Suprapubic skin (tissue), 4 donors: ENCODE data around the gene C3orf85. TPM values are rescaled to one million over a fixed set of nuclear protein-coding genes. Genes with fewer than 3 reads are reported as not detected.

Experiments used
- DNase-seq, 2 donors: peaks; one replicate each; pipeline ENCODE4 v3.0.0-alpha.2; 2019; ENCODE audit warnings: low spot score in 2 of 2
- H3K27ac ChIP-seq: fragments of 200-600 bp; sonication (generic); one replicate; pipeline ENCODE4 v1.5.1; 2019
- H3K27me3 ChIP-seq: fragments of 200-600 bp; sonication (generic); one replicate; pipeline ENCODE4 v1.5.1; 2019
- H3K36me3 ChIP-seq: fragments of 200-600 bp; sonication (generic); one replicate; pipeline ENCODE4 v1.5.1; 2019
- H3K4me1 ChIP-seq: fragments of 200-600 bp; sonication (generic); one replicate; pipeline ENCODE4 v1.5.1; 2019
- H3K4me3 ChIP-seq: fragments of 200-600 bp; sonication (generic); one replicate; pipeline ENCODE4 v1.5.1; 2019; ENCODE audit warnings: mild to moderate bottlenecking
- H3K9me3 ChIP-seq: fragments of 200-600 bp; sonication (generic); one replicate; pipeline ENCODE4 v1.5.1; 2019
- EP300 ChIP-seq: sonication (generic); formaldehyde crosslinking; IDR thresholded peaks from one replicate; pipeline ENCODE4 v1.6.1; 2017; ENCODE audit warnings: antibody characterized with exemption
- POLR2A ChIP-seq, 2 donors: fragments of 450-650 bp; IDR thresholded peaks; one replicate each; pipeline ENCODE4 v1.6.1; 2017; ENCODE audit warnings: antibody characterized with exemption in 2 of 2, mild to moderate bottlenecking in 2 of 2, moderate library complexity in 2 of 2
- POLR2AphosphoS5 ChIP-seq, 3 donors: sonication (generic); formaldehyde crosslinking; IDR thresholded peaks; one replicate each; pipeline ENCODE4 v1.6.1; 2017; ENCODE audit warnings: antibody characterized with exemption in 3 of 3
- WGBS: methylation state at CpG from one replicate; pipeline ENCODE4 v1.1.5; 2018; 5-methylcytosine and 5-hydroxymethylcytosine counted together
- total RNA-seq, 4 donors: library from RNA; depleted of rRNA; stranded (reverse); fragments of >200 nt; gene quantifications; one replicate each; pipeline ENCODE4 v1.1.0, GENCODE V29; 2016
- TF ChIP-seq, protein P1 (sequence below), 2 donors: fragments of 200-600 bp in 1 of 2; fragments of 450-650 bp in 1 of 2; sonication (generic) in 1 of 2; IDR thresholded peaks; one replicate each; pipeline ENCODE4 v1.5.1; 2016 to 2019; ENCODE audit warnings: antibody characterized with exemption in 2 of 2, mild to moderate bottlenecking in 1 of 2, moderate library complexity in 1 of 2

C3orf85 gene
- not detected for total RNA-seq

DNA sequence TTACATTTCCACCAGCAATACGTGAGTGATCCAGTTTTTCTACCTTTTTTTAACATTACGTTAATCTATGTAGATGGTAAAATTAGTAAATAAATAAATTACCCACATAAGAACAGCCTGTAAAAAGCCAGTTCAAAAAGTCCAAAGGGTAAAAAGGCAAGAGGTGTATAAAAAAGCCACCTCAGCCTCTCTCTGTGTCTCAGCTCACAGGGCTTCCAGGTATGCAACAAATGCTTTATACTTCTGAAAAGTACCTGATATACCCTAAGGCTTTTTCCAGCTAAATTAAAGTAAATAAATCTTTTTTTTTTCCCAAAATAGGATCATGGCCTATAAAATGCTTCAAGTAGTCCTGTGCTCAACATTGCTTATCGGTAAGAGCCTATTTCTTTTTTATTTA lies at the start of gene C3orf85:
Gene C3orf85, plus strand, starts transcription at position 197 of the 400 bp plus-strand sequence. Its CDS starts 129 bp downstream, at position 326.
- no peaks in the 10 kb centered on the region for H3K9me3 ChIP-seq
- H3K4me1 ChIP-seq, result no peaks in the 10 kb centered on the region
- H3K27me3 ChIP-seq, result no peaks in the 10 kb centered on the region
- no peak for DNase-seq
- no peak within 1 kb of the TSS for H3K27ac ChIP-seq
- H3K36me3 ChIP-seq, result no peaks in the 10 kb centered on the region
- H3K4me3 ChIP-seq, result no peak within 1 kb of the TSS
- WGBS, result 62% methylated on average over 3 of the region's 3 CpGs
- TF ChIP-seq, protein P1, sequence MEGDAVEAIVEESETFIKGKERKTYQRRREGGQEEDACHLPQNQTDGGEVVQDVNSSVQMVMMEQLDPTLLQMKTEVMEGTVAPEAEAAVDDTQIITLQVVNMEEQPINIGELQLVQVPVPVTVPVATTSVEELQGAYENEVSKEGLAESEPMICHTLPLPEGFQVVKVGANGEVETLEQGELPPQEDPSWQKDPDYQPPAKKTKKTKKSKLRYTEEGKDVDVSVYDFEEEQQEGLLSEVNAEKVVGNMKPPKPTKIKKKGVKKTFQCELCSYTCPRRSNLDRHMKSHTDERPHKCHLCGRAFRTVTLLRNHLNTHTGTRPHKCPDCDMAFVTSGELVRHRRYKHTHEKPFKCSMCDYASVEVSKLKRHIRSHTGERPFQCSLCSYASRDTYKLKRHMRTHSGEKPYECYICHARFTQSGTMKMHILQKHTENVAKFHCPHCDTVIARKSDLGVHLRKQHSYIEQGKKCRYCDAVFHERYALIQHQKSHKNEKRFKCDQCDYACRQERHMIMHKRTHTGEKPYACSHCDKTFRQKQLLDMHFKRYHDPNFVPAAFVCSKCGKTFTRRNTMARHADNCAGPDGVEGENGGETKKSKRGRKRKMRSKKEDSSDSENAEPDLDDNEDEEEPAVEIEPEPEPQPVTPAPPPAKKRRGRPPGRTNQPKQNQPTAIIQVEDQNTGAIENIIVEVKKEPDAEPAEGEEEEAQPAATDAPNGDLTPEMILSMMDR (IDR thresholded peaks at IDR 0.05), result no peak
- TF ChIP-seq POLR2A (IDR thresholded peaks at IDR 0.05) (no peak), EP300 (no peak), POLR2AphosphoS5 (IDR thresholded peaks at IDR 0.05) (no peak)

DNA sequence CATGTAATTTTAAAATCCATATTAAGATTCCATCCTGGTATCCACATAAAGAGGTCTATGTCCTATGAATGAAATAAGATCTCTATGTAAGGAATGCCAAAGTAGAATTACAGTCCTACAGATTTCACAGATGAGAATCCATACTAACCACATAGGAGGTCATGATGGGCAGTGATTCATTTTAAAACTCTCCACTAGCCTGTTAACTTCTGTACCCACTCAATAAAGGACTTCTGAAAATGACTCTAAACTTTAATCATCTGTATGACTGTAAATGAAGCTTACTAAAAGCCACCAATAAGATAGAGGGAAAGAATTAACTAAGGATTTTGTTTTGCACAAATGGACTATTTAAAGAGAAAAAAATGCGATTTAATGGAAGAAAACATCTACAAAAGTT lies 47.3 kb upstream of the C3orf85 start:
- Histone ChIP-seq H3K36me3 (no peaks in the 10 kb centered on the region), H3K27ac (no peak overlapping the region), H3K4me3 (no peak overlapping the region), H3K4me1 (no peaks in the 10 kb centered on the region), H3K27me3 (no peaks in the 10 kb centered on the region), H3K9me3 (no peaks in the 10 kb centered on the region)
- WGBS, result 95% methylated on average over 1 of the region's 1 CpG
- DNase-seq, result no peak
- TF ChIP-seq, protein P1 (IDR thresholded peaks at IDR 0.05), result no peak
- TF ChIP-seq POLR2AphosphoS5 (IDR thresholded peaks at IDR 0.05) (no peak), POLR2A (IDR thresholded peaks at IDR 0.05) (no peak), EP300 (no peak)

GRCh38 chr3:109091846-109092245 lies 44.7 kb upstream of the C3orf85 start:
- Histone ChIP-seq H3K9me3 (no peaks in the 10 kb centered on the region), H3K36me3 (no peaks in the 10 kb centered on the region), H3K4me1 (no peaks in the 10 kb centered on the region), H3K27me3 (no peaks in the 10 kb centered on the region), H3K27ac (no peak overlapping the region), H3K4me3 (no peak overlapping the region)
- WGBS, result 35% methylated on average over 2 of the region's 2 CpGs
- TF ChIP-seq, protein P1 (IDR thresholded peaks at IDR 0.05), result no peak
- TF ChIP-seq EP300 (no peak), POLR2AphosphoS5 (IDR thresholded peaks at IDR 0.05) (no peak), POLR2A (IDR thresholded peaks at IDR 0.05) (no peak)
- no peak for DNase-seq

DNA sequence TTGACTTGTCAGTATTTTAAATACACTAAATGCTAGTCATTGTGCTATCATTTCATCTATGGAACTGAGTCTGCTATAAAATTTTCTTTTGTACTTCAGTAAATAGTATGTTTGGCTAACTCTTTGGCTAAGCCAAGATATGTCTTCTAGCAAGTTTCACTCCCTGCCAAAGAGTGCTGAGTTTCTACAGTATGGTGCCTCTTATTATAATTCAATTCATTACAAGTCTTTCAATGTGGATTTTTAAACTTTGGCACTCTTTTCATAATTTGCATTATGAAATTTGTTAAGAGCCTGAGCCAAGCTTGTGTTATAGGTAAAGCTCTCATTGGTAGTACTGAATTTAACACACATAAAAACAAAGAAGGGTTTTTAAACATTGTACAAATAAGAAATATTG lies 43.0 kb upstream of the C3orf85 start:
- TF ChIP-seq, protein P1 (IDR thresholded peaks at IDR 0.05), result no peak
- TF ChIP-seq POLR2A (IDR thresholded peaks at IDR 0.05), result no peak
- TF ChIP-seq EP300, result no peak
- TF ChIP-seq POLR2AphosphoS5 (IDR thresholded peaks at IDR 0.05), result no peak
- Histone ChIP-seq H3K27ac (no peak overlapping the region), H3K4me1 (no peaks in the 10 kb centered on the region), H3K36me3 (no peaks in the 10 kb centered on the region), H3K9me3 (no peaks in the 10 kb centered on the region), H3K4me3 (no peak overlapping the region), H3K27me3 (no peaks in the 10 kb centered on the region)
- no peak for DNase-seq

DNA sequence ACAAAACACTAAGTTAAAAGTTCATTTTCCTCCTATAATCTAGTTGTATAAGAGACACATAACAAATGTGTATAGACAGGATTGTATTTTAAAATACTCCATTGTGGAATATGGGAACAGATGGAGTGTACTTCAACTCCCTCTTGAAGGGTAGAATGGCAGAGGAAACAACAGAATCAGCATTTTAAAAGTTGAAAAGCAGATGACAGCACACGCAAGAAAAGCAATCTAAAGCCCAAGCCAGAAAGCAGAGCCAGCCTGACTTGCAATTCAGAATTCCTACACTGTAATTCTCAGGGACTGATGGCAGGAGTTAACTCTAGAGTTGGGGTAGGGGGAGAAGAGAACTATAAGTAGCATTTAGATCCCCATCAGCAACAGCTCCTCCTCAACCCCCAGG lies 41.4 kb upstream of the C3orf85 start:
- 69% methylated on average over 1 of the region's 1 CpG for WGBS
- Histone ChIP-seq H3K27ac (no peak overlapping the region), H3K9me3 (no peaks in the 10 kb centered on the region), H3K4me1 (no peaks in the 10 kb centered on the region), H3K36me3 (no peaks in the 10 kb centered on the region), H3K4me3 (no peak overlapping the region), H3K27me3 (no peaks in the 10 kb centered on the region)
- no peak for DNase-seq
- no peak for TF ChIP-seq POLR2AphosphoS5 (IDR thresholded peaks at IDR 0.05)
- no peak for TF ChIP-seq POLR2A (IDR thresholded peaks at IDR 0.05)
- TF ChIP-seq, protein P1 (IDR thresholded peaks at IDR 0.05), result no peak
- no peak for TF ChIP-seq EP300
